HEK293 (cell line): ENCODE data around the gene MAB21L3.

Source experiments
- CTCF ChIA-PET: fragments of 350-600 bp; formaldehyde crosslinking; extraction: SDS; loops from one replicate; lab custom pipeline; 2021; ENCODE audit warnings: antibody characterized with exemption; lab: Yijun Ruan, JAX
- POLR2A ChIA-PET: fragments of 300-600 bp; formaldehyde crosslinking; extraction: SDS; loops from one replicate; lab custom pipeline; 2020; ENCODE audit warnings: antibody characterized with exemption, inconsistent platforms; lab: Yijun Ruan, JAX
- H3K27ac ChIP-seq: fragments of 200-500 bp; sonication (Bioruptor generic); 2 replicates; pipeline ENCODE4 v1.5.1; 2014; ENCODE audit warnings: low read depth, low read length, control low read depth, inconsistent platforms; ENCODE audit errors: extremely low read depth
- H3K36me3 ChIP-seq, 2 experiments: fragments of 200-500 bp in 1 of 2; sonication (Bioruptor generic) in 1 of 2; 1 replicate in 1 of 2; 2 replicates in 1 of 2; pipeline ENCODE4 v1.5.1; 2014 to 2017; ENCODE audit warnings: inconsistent platforms in 2 of 2, low read length in 2 of 2; ENCODE audit not compliant: control insufficient read depth in 2 of 2, insufficient read depth in 1 of 2
- H3K4me1 ChIP-seq: fragments of 200-500 bp; sonication (Bioruptor generic); 2 replicates; pipeline ENCODE4 v1.5.1; 2014; ENCODE audit warnings: mild to moderate bottlenecking, low read length, inconsistent platforms; ENCODE audit not compliant: control insufficient read depth, insufficient read depth
- H3K4me3 ChIP-seq: 2 replicates; pipeline ENCODE4 v1.5.1; 2011; ENCODE audit warnings: low read depth, mild to moderate bottlenecking, control low read depth, low read length, moderate library complexity
- H3K9me3 ChIP-seq: fragments of 200-500 bp; sonication (Bioruptor generic); 2 replicates; pipeline ENCODE4 v1.5.1; 2014; ENCODE audit warnings: low read depth, low read length, inconsistent platforms; ENCODE audit not compliant: control insufficient read depth, insufficient read depth
- GLI2 ChIP-seq: fragments of 450-650 bp; formaldehyde crosslinking; IDR thresholded peaks from 2 replicates; pipeline ENCODE4; 2017; ENCODE audit warnings: missing biosample characterization, missing genetic modification characterization, low read depth, borderline replicate concordance
- INSM2 ChIP-seq: fragments of 450-650 bp; formaldehyde crosslinking; IDR thresholded peaks from 2 replicates; pipeline ENCODE4 v1.5.1; 2016; ENCODE audit warnings: missing biosample characterization, missing genetic modification characterization
- KLF1 ChIP-seq: fragments of 450-650 bp; formaldehyde crosslinking; IDR thresholded peaks from 2 replicates; pipeline ENCODE4 v1.5.1; 2016; ENCODE audit warnings: missing biosample characterization, missing genetic modification characterization
- KLF7 ChIP-seq: fragments of 450-650 bp; formaldehyde crosslinking; IDR thresholded peaks from 2 replicates; pipeline ENCODE4 v1.5.1; 2016; ENCODE audit warnings: missing biosample characterization, missing genetic modification characterization, borderline replicate concordance
- REST ChIP-seq: fragments of 450-650 bp; formaldehyde crosslinking; IDR thresholded peaks from 2 replicates; pipeline ENCODE4 v1.5.1; 2016; ENCODE audit warnings: missing biosample characterization, missing genetic modification characterization
- SP3 ChIP-seq: fragments of 450-650 bp; formaldehyde crosslinking; IDR thresholded peaks from 2 replicates; pipeline ENCODE4 v1.5.1; 2016; ENCODE audit warnings: missing biosample characterization, missing genetic modification characterization
- TCF7L2 ChIP-seq: IDR thresholded peaks from 2 replicates; pipeline ENCODE4 v1.6.1; 2011; ENCODE audit warnings: low read depth, mild to moderate bottlenecking, inconsistent platforms, low read length, moderate library complexity, borderline replicate concordance
- ZFP37 ChIP-seq: fragments of 450-650 bp; formaldehyde crosslinking; IDR thresholded peaks from 2 replicates; pipeline ENCODE4 v1.5.1; 2016; ENCODE audit warnings: missing biosample characterization, missing genetic modification characterization
- ZNF335 ChIP-seq: fragments of 450-650 bp; formaldehyde crosslinking; conservative IDR thresholded peaks from 2 replicates; pipeline ENCODE4 v1.5.1; 2016; ENCODE audit warnings: missing biosample characterization, missing genetic modification characterization
- ZNF350 ChIP-seq: fragments of 450-650 bp; formaldehyde crosslinking; IDR thresholded peaks from 2 replicates; pipeline ENCODE4 v1.5.0; 2017; ENCODE audit warnings: missing biosample characterization, mild to moderate bottlenecking, missing genetic modification characterization
- ZNF423 ChIP-seq: fragments of 450-650 bp; formaldehyde crosslinking; IDR thresholded peaks from 2 replicates; pipeline ENCODE4 v1.5.1; 2016; ENCODE audit warnings: missing biosample characterization, missing genetic modification characterization
- ZNF585B ChIP-seq: fragments of 450-650 bp; formaldehyde crosslinking; IDR thresholded peaks from 2 replicates; pipeline ENCODE4 v1.5.1; 2016; ENCODE audit warnings: missing biosample characterization, missing genetic modification characterization
- ZNF600 ChIP-seq: fragments of 450-650 bp; formaldehyde crosslinking; IDR thresholded peaks from 2 replicates; pipeline ENCODE4 v1.5.1; 2016; ENCODE audit warnings: missing biosample characterization, missing genetic modification characterization
- ZNF626 ChIP-seq: fragments of 450-650 bp; sonication (Bioruptor Pico); formaldehyde crosslinking; IDR thresholded peaks from 2 replicates; pipeline ENCODE4 v1.5.1; 2018; ENCODE audit warnings: missing biosample characterization, missing genetic modification characterization, inconsistent platforms
- ZNF645 ChIP-seq: fragments of 450-650 bp; formaldehyde crosslinking; IDR thresholded peaks from 2 replicates; pipeline ENCODE4; 2016; ENCODE audit warnings: missing biosample characterization, missing genetic modification characterization
- ZXDB ChIP-seq: fragments of 450-650 bp; formaldehyde crosslinking; IDR thresholded peaks from 2 replicates; pipeline ENCODE4 v1.5.1; 2016; ENCODE audit warnings: missing biosample characterization, missing genetic modification characterization
- TF ChIP-seq, protein P1 (sequence below): fragments of 450-650 bp; formaldehyde crosslinking; IDR thresholded peaks from 2 replicates; pipeline ENCODE4 v1.5.1; 2016; ENCODE audit warnings: missing biosample characterization, missing genetic modification characterization
- TF ChIP-seq, protein P2 (sequence below): sonication (generic); formaldehyde crosslinking; IDR thresholded peaks from 2 replicates; pipeline ENCODE4 v1.8.1; 2022; ENCODE audit warnings: mild to moderate bottlenecking, moderate library complexity, missing genetic modification reagents

The MAB21L3 gene

GRCh38 chr1:116099919-116100318, 11.3 kb upstream of the MAB21L3 start (continued):
- no peak for TF ChIP-seq ZXDB (tag by site-specific recombination)
- no peak for TF ChIP-seq GLI2 (tag by site-specific recombination)
- TF ChIP-seq ZNF626 (tag by site-specific recombination), result no peak
- TF ChIP-seq ZNF335 (tag by site-specific recombination), result no peak
- TF ChIP-seq KLF1 (tag by site-specific recombination), result no peak

DNA sequence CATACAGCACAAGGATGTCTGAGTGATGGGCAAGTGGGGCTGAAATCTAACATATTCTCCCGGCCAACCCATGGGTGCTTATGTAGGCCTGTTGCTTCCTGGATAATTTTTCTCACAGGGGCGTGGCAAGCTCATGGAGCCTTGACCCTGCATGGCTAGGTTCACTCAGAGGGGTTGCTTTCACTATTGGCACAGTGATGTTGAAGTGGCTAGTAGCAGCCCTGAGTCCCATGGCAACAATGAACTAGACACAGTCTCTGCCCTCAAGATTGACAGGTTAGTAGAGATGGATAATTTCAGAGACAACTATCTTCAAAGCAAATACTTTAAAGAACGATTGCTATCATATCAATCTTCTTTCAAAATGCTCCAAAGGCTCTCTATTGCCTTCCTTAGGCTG, 6.5 kb upstream of the MAB21L3 start:
- H3K36me3 ChIP-seq, result no peaks in the 10 kb centered on the region

DNA sequence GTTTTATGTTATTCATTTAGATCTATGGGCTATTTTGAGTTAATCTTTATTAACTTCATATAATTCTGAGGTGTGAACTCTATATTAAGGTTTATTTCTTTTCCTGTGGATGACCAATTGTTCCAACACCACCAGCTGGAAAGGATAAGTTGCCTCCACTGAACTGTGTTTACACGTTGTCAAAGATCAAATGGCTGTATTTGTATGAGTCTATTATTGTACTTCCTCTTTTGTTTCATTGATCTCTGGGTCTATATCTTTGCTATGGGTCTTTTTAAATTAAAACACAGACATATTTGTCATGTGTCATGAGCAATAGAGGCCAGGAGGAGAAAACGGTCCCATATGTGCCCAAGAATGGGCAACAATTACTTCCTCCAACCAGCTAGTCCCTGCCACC, 5.2 kb upstream of the MAB21L3 start:
- H3K4me1 ChIP-seq, result peaks cover 2% of the 10 kb centered on the region
- no peak overlapping the region for H3K27ac ChIP-seq
- POLR2A ChIA-PET, result no interaction called here
- H3K36me3 ChIP-seq, result no peaks in the 10 kb centered on the region
- H3K9me3 ChIP-seq, result no peaks in the 10 kb centered on the region
- CTCF ChIA-PET, result no interaction called here
- TF ChIP-seq REST (tag by site-specific recombination), result no peak
- TF ChIP-seq, protein P1, sequence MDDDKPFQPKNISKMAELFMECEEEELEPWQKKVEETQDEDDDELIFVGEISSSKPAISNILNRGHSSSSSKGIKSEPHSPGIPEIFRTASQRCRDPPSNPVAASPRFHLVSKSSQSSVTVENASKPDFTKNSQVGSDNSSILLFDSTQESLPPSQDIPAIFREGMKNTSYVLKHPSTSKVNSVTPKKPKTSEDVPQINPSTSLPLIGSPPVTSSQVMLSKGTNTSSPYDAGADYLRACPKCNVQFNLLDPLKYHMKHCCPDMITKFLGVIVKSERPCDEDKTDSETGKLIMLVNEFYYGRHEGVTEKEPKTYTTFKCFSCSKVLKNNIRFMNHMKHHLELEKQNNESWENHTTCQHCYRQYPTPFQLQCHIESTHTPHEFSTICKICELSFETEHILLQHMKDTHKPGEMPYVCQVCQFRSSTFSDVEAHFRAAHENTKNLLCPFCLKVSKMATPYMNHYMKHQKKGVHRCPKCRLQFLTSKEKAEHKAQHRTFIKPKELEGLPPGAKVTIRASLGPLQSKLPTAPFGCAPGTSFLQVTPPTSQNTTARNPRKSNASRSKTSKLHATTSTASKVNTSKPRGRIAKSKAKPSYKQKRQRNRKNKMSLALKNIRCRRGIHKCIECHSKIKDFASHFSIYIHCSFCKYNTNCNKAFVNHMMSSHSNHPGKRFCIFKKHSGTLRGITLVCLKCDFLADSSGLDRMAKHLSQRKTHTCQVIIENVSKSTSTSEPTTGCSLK (tag by site-specific recombination), result no peak
- 0 out of 2 replicates have a peak, but pooled peaks have one; percentile 24 for TF ChIP-seq ZNF585B (tag by site-specific recombination)
- TF ChIP-seq, protein P2, sequence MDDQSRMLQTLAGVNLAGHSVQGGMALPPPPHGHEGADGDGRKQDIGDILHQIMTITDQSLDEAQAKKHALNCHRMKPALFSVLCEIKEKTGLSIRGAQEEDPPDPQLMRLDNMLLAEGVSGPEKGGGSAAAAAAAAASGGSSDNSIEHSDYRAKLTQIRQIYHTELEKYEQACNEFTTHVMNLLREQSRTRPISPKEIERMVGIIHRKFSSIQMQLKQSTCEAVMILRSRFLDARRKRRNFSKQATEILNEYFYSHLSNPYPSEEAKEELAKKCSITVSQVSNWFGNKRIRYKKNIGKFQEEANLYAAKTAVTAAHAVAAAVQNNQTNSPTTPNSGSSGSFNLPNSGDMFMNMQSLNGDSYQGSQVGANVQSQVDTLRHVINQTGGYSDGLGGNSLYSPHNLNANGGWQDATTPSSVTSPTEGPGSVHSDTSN (CRISPR knock-in tag), result no peak
- TF ChIP-seq, all 188 proteins: peak for 1
- H3K4me3 ChIP-seq, result no peak overlapping the region

More for the DNA sequence above, 6.5 kb upstream of the MAB21L3 start:
- no peaks in the 10 kb centered on the region for H3K9me3 ChIP-seq
- H3K27ac ChIP-seq, result no peak overlapping the region
- no peak for TF ChIP-seq KLF7 (tag by site-specific recombination)
- TF ChIP-seq TCF7L2, result no peak
- no peak for TF ChIP-seq ZXDB (tag by site-specific recombination)
- TF ChIP-seq ZNF645 (tag by site-specific recombination), result no peak
- TF ChIP-seq SP3 (tag by site-specific recombination), result no peak
- no peak for TF ChIP-seq INSM2 (tag by site-specific recombination)
- TF ChIP-seq, protein P1 (tag by site-specific recombination), result no peak
- TF ChIP-seq ZFP37 (tag by site-specific recombination), result no peak
- TF ChIP-seq ZNF600 (tag by site-specific recombination), result no peak
- no peak for TF ChIP-seq ZNF423 (tag by site-specific recombination)
- no peak for TF ChIP-seq ZNF350 (tag by site-specific recombination)
- ChIA-PET POLR2A (no interaction called here), CTCF (interaction anchor here (0.6 kb wide), 1 partner anchor 1023 kb away, joined by 3 read pairs; no protein-coding TSS in a partner anchor)
- no peaks in the 10 kb centered on the region; the same call in 1 of the 2 replicates for H3K4me1 ChIP-seq
- H3K4me3 ChIP-seq, result no peak overlapping the region
